Central memory CD8-positive, alpha-beta T cell (primary cell): ENCODE data around the gene MEDAG.

Source experiments
- ATAC-seq: fragments of 150-1000 bp; cut with Tn5 transposase; replicated peaks from 2 replicates; pipeline ENCODE4 v1.10.0; 2022; ENCODE audit warnings: mild to moderate bottlenecking, moderate FRiP score, moderate number of reproducible peaks; ENCODE audit not compliant: poor library complexity, severe bottlenecking; ENCODE audit errors: extremely low read depth
- DNase-seq, 2 donors: peaks; one replicate each; pipeline ENCODE4 v3.0.0; 2021; ENCODE audit warnings: low spot score in 2 of 2
- H3K27ac Mint-ChIP-seq: one replicate; pipeline ENCODE4 v1.8.0; 2022; ENCODE audit warnings: low read depth, mild to moderate bottlenecking, moderate library complexity, mixed read lengths
- H3K27me3 Mint-ChIP-seq: one replicate; pipeline ENCODE4 v1.8.0; 2022; ENCODE audit warnings: mixed read lengths
- H3K36me3 Mint-ChIP-seq: one replicate; pipeline ENCODE4 v1.8.0; 2022; ENCODE audit warnings: mild to moderate bottlenecking, moderate library complexity, mixed read lengths; ENCODE audit not compliant: insufficient read depth
- H3K4me1 Mint-ChIP-seq: one replicate; pipeline ENCODE4 v1.8.0; 2022; ENCODE audit warnings: mixed read lengths
- H3K4me3 Mint-ChIP-seq: one replicate; pipeline ENCODE4 v1.8.0; 2022; ENCODE audit warnings: mild to moderate bottlenecking, moderate library complexity, mixed read lengths
- H3K9me3 Mint-ChIP-seq: one replicate; pipeline ENCODE4 v1.8.0; 2022; ENCODE audit warnings: mixed read lengths

Gene MEDAG

DNA sequence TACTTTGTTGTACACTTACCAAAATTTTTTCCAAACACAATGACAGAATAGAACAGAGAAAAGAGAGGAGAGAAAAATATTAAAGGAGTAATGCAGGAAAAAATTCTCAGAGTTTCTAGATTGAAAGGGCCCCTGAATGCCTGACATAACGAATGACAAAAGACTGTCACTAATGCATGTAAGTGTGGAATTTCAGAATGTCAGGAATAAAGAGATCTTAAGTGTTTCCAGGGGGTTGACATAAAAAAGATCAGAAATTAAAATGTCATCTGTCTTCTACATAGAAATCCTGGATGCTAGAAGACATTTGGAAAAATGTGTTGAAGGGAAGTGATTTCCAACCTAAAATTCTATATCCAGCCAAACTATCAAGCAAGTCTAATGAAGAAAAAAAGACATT, 53.6 kb downstream of the MEDAG start:
- ATAC-seq: no peak
- no peaks in the 10 kb centered on the region for H3K4me1 Mint-ChIP-seq
- H3K4me3 Mint-ChIP-seq: no peak overlapping the region
- no peak for DNase-seq
- H3K36me3 Mint-ChIP-seq: no peaks in the 10 kb centered on the region
- H3K9me3 Mint-ChIP-seq: peaks cover 10% of the 10 kb centered on the region
- no peak overlapping the region for H3K27ac Mint-ChIP-seq
- H3K27me3 Mint-ChIP-seq: peaks cover 87% of the 10 kb centered on the region

DNA sequence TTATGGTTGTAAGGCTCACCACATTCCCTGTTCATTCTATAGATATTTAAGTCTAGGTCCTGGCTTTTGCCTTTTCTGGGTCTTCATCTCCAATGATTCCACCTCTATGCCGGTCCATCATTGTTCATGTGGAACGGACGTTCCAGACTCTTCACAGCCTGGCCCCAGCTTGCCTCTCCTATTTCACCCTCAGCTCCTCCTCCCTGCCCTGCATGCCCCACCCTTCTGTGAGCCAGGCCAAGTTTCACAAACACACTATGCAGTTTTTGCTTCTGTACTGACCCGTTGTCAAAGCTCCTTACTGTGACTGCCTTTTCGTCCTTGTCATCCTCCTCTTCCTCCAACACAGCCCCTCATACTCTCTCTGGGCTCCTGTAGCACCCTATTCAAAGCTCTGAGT, 57.7 kb downstream of the MEDAG start:
- Mint-ChIP-seq H3K36me3 (no peaks in the 10 kb centered on the region), H3K9me3 (peaks cover 10% of the 10 kb centered on the region), H3K27ac (no peak overlapping the region), H3K4me1 (no peaks in the 10 kb centered on the region), H3K27me3 (peaks cover 79% of the 10 kb centered on the region), H3K4me3 (no peak overlapping the region)
- DNase-seq: no peak
- ATAC-seq: no peak

DNA sequence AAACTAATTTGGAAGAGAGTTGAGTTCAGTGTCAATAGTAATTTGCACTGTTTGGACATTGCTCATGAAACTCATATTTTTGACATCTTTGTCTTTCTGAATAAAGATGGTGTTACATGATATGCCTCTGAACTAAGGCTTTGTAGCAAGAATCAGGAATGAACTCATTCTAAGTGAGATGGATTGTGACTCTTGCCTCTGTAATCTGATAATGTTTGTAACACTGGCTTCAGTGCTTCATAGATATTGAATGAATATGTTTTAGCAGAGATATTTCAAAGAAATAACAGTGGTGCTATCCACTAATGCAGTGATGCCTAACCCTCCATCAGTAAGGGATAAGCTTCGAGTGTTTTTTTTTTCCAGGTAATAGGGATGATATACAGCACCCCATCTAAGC, 59.3 kb downstream of the MEDAG start:
- Mint-ChIP-seq H3K4me3 (no peak overlapping the region), H3K36me3 (no peaks in the 10 kb centered on the region), H3K27ac (no peak overlapping the region), H3K4me1 (no peaks in the 10 kb centered on the region), H3K9me3 (peaks cover 10% of the 10 kb centered on the region), H3K27me3 (peaks cover 73% of the 10 kb centered on the region)
- no peak for DNase-seq
- no peak for ATAC-seq

DNA sequence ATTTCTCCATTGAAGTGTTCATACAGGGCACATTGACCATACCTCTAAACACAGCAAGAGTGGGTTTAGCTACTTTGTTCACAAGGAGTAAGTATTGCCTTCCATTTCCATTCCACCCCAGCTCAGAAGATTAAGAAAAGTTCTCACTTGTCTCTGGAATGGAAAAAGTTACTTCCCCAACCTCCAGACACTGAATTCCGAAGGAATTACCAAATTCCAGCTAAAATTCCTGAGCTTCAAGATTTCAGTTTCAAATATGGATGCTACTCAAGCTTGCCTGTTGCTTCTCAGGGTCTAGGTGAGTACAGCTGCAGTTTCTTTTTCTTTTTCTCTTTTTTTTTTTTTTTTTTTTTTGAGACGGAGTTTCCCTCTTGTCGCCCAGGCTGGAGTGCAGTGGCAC, 60.0 kb downstream of the MEDAG start:
- DNase-seq: no peak
- ATAC-seq: no peak
- no peaks in the 10 kb centered on the region for H3K4me1 Mint-ChIP-seq
- H3K4me3 Mint-ChIP-seq: no peak overlapping the region
- peaks cover 10% of the 10 kb centered on the region for H3K9me3 Mint-ChIP-seq
- peaks cover 73% of the 10 kb centered on the region for H3K27me3 Mint-ChIP-seq
- H3K36me3 Mint-ChIP-seq: no peaks in the 10 kb centered on the region
- no peak overlapping the region for H3K27ac Mint-ChIP-seq

DNA sequence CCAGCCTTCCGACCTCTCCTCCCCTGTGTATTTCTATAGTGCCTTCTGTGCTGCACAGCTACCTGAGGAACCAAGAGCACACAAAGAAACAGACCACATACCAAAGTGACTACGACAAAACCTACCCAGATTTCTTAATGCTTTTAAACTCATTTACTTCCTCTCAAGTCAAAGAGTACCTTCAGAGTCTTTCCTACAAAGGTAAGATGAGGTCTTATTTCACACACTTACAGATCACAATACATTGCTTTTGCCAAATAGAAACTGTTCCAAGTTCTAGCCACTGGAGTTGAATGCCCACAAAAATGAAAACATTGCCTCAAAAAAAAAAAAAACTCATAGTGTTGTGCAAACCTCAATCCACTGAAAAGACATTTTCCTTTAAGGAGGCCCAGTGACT, 62.8 kb downstream of the MEDAG start:
- Mint-ChIP-seq H3K27ac (no peak overlapping the region), H3K4me3 (no peak overlapping the region), H3K9me3 (no peaks in the 10 kb centered on the region), H3K27me3 (peaks cover 70% of the 10 kb centered on the region), H3K4me1 (no peaks in the 10 kb centered on the region), H3K36me3 (no peaks in the 10 kb centered on the region)
- no peak for DNase-seq
- no peak for ATAC-seq

DNA sequence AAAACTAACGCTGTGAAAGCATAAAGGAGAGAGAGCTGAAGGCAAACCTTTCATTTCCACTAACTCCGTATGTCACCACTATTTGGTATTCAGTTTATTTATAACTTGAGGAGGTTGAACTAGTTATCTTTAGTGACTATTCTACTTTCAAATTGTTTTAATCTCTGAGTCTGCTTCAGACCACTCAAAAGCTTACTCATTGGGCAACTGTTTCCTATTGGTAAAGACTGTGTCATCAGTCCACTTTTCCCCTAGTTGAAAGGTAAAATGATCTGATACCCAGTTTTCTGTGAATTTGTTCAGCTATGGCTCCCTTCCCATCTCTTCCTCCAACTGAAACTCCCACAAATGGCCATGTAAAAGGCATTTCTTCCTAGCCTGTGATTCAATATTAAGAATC, 65.5 kb downstream of the MEDAG start:
- no peaks in the 10 kb centered on the region for H3K36me3 Mint-ChIP-seq
- no peak for ATAC-seq
- DNase-seq: no peak

DNA sequence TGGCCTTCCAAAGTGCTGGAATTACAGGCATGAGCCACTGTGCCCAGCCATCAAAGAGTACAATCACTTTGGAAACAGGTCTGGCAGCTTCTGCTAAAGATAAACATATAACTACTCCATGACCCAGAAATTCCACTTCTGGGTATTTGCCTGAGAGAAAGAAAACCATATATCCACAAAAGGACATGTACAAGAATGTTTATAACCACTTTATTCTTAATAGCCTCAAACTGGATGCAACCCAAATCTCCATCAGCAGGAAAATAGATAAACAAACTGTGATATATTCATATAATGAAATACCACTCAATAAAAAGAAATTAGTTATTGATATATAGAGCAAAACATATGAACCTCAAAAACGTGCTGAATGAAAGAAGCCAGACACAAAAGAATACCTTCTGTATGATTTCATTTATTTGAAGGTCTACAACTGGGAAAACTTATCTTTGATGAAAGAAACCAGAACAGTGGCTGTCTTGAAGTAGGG, 66.9 kb downstream of the MEDAG start:
- H3K9me3 Mint-ChIP-seq: no peaks in the 10 kb centered on the region

More for the DNA sequence above, 65.5 kb downstream of the MEDAG start:
- H3K9me3 Mint-ChIP-seq: no peaks in the 10 kb centered on the region
- no peak overlapping the region for H3K27ac Mint-ChIP-seq
- H3K4me1 Mint-ChIP-seq: no peaks in the 10 kb centered on the region
- no peak overlapping the region for H3K4me3 Mint-ChIP-seq
- H3K27me3 Mint-ChIP-seq: peaks cover 73% of the 10 kb centered on the region

DNA sequence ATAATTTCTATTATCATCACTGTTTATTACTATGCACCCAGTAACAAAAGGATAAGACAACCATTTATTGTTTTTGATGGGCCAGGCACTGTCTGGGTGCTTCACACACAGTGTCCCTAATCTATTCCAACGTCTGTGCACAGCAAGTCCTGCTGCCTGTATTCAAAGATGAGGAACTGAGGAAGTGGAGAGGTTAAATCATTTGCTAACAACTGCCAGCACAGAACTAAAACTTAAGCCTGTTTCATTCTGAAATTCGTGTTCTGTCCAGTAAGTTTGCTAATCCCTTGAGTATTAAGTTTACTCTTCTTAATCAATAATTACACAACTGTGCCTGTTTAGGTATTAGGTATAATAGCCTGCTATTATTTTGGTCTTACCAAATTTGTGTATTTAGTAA, 68.3 kb downstream of the MEDAG start:
- Mint-ChIP-seq H3K27ac (no peak overlapping the region), H3K27me3 (peaks cover 66% of the 10 kb centered on the region), H3K4me3 (no peak overlapping the region), H3K9me3 (no peaks in the 10 kb centered on the region), H3K36me3 (no peaks in the 10 kb centered on the region), H3K4me1 (no peaks in the 10 kb centered on the region)
- no peak for ATAC-seq
- DNase-seq: no peak

More for the DNA sequence above, 66.9 kb downstream of the MEDAG start:
- Mint-ChIP-seq H3K27ac (no peak overlapping the region), H3K27me3 (peaks cover 73% of the 10 kb centered on the region), H3K4me1 (no peaks in the 10 kb centered on the region), H3K36me3 (no peaks in the 10 kb centered on the region), H3K4me3 (no peak overlapping the region)
- ATAC-seq (no peak), DNase-seq (no peak)
